Measurements from ENCODE around the gene CPT1C.

DNA sequence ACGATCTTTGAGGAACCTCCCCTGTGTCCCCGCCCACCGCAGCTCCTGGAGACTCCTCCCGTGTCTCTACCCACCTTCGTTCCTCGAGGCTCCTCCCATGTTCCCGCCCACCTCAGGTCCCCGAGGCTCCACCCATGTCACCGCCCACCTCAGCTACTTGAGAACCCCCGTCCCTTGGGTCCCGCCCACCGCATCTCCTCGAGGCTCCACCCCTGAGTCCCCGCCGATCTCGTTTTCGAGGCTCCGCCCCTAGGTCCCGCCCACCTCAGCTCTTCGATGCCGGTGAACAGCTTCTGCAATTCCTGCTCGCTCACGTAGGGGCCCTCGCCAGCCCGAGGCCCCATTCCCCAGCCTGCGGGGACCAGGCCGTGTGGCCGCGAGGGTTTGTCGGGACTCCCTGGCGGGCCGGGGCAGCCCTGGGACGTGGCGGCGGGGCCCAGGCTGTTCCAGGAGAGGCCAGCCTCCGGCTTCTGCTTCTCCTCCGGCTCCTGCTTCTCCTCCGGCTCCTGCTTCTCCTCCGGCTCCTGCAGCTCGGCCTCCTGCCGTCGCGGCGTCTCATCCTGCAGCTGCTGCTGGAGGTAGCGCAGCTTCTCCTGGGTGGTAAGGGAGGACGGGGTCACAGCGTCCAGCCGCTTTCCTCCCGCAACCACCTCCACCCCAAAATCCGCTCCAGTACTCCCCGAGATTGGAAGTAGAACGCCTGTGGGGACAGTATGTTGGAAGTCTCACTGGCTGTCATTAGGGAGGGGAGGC lies 55.5 kb downstream of the CPT1C start:
- TF ChIP-seq, protein P1, sequence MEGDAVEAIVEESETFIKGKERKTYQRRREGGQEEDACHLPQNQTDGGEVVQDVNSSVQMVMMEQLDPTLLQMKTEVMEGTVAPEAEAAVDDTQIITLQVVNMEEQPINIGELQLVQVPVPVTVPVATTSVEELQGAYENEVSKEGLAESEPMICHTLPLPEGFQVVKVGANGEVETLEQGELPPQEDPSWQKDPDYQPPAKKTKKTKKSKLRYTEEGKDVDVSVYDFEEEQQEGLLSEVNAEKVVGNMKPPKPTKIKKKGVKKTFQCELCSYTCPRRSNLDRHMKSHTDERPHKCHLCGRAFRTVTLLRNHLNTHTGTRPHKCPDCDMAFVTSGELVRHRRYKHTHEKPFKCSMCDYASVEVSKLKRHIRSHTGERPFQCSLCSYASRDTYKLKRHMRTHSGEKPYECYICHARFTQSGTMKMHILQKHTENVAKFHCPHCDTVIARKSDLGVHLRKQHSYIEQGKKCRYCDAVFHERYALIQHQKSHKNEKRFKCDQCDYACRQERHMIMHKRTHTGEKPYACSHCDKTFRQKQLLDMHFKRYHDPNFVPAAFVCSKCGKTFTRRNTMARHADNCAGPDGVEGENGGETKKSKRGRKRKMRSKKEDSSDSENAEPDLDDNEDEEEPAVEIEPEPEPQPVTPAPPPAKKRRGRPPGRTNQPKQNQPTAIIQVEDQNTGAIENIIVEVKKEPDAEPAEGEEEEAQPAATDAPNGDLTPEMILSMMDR (IDR thresholded peaks at IDR 0.05; ENCODE audit: low read depth, low read length, poor library complexity, severe bottlenecking): no peak
- no peak for TF ChIP-seq EZH2phosphoT487 (IDR thresholded peaks at IDR 0.05; ENCODE audit: borderline replicate concordance, low read length)
